ENCODE data around the gene UNC5CL.
"Not testable (repeated sequence)": the region's sequence is repeated elsewhere in the genome, so short reads cannot be mapped to it uniquely, and the experiment has no call there.

UNC5CL gene

DNA sequence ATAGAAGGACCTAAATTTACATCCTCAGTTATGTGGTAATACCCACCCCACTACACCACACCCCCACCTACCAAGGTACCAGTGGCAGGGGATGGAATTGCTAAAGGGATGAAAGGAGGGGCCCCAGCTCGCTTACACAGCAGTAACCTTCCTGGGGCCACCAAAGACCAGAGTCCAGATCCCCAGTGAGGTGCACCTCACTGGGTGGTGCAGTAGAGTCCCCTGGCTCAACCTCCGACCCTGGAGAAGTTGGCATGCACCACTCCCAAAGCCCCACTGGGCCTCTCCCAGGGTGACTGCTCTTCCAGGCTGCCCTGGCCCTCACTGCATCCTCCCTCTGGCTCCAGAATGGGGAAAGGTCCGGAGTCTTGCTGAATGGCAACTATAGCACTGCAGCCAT lies 816 bp downstream of the UNC5CL start:
- no peak for DNase-seq

DNA sequence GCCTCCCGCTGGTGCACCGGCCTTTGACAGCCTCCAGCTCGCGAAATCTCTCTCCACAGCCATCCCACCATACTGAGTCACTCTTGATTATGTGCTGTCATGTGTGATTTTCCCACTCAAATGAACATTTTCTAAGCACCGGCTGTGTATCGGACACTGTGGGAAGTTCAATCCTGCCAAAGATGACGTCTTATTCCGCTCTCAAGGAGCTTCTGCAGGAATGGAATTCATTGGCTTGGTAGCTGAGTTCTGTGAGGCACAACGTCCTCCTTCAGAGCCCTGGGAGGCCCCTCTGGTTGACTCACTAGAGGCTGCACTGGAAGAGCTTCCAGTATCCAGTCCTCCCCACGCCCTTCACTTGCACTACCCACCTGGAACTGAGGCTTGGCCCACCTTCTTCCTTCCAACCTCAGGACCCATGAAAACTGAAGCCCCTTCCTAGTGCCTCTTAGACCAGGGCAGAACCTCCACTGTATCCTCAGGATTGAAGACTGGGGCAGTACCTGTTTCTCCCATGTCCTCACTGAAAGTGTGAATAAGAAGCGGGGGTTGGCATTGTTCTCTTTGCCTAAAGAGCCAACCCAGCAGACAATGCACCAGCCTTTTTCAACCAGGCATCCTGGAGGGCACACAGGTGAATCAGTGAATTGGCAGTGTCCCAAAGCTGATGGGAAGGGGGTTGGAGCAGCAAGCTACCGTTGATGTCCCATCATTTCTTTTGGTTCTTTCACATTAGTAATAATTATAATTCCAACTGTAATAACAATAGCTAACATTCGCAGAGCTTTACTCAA lies 1.7 kb downstream of the UNC5CL start:
- DNase-seq: no peak

DNA sequence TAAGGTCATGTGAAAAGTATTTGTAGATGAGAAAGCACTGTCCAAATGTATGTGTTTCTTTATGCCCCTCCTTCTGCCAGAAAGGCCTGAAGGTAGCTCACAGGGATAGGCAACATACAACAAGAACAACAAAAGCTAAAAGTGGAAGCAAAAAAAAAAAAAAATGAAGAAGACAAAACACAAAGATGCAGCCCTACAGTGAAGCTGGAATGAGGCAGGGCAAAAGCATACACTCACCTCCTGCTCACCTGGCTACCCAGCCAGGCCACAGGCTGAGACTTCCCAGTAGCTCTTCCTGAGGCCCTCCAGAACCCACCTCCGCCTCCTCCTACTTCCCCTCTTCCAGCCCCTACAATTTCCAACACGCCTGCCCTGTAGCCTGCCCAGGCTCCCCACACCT lies 2.4 kb downstream of the UNC5CL start:
- no peak for DNase-seq

DNA sequence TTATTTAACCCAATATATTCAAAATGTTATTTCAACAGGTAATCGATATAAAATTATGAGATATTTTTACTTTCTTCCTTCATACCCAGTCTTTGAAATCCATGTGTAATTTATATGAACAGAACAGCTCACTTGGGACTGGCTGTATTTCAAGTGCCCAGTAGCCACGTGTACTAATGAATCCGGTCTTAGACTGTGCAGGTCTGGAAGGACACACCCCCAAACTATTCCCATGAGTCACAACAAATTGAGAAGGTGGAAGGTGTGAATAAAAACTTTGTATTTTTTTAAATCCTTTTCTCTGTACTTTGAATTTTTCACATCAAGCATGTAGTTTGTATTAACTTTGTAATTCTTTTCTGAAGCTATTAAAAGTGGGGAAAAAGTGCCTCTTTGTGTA lies 2.8 kb downstream of the UNC5CL start:
- no peak for DNase-seq

DNA sequence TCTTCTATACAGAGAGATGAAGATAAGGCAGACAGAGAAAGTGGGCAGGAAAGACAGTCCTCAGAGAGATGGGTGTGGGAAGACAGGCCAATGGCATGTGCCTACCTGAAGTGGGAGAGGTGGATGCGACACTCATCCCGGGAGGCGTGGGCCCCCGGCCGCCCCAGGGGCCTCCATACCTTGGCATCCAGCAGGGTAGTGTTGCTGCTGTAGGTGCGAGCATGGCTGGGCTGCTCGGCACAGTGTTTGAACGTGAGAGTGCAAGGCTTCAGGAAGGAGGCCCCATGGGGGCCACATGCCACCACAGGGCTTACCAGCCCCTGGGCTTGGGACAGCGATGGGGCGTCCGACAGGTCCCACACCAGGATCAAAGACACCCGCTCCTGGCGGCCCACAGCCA lies 5.2 kb downstream of the UNC5CL start:
- DNase-seq: no peak

DNA sequence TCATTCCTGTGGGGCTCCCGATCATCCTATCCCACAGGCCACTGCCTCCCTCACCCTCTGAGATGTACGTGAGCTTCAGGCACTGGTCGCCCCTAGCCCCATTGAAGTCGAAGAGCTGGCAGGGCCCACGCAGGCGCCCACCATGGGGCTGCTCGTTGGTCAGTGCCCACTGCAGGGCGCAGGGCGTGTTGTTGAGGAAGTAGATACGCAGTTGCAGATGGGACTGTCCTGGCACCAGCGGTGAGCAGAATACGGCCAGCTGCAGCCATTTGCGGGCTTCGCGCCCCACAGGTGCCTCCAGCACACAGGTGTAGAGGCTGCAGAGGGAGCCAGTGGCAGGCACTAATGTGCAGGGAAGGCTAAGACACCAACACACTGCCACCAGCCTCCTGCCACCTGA lies 6.2 kb downstream of the UNC5CL start:
- DNase-seq: no peak

DNA sequence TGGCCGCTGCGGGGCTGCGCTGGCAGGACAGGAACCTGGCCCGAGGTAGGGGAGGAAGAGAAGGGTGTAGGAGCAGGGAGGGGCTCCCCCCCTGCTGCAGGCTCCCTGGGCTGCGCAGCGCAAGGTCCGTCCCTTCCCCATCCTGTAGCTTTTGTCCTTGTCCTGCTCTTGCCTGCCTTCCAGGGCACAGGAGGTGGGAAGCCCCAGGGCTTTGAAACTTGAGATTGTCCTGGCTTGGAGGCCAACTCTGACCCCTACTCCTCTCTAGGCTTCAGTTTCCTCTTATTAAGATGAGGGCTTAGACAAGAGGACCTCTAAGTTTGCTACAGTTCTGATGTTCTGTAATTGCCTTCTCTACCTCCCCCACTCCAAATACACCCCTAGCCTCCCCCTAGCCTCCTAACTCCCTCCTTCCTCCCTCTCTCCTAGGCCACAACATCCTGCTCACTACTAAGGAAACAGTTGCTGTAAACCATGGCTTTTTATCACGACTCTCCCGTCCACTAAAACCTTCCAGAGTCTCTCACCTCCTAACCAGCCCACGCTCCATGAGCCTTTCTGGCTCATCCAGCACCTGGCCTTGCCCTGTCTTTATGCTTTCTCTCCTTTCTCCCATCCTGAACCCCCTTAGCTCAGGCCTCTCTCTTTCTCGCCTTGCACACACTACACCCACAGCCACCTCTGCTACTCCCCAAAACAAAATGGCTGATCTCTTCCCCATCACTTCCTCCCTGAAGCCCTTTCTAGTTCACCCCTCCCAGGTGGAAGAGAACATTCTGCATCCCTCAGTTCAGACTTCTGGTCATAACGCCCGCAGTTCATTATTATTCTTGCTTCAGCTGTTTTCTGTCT lies 10.2 kb downstream of the UNC5CL start:
- no peak for DNase-seq

DNA sequence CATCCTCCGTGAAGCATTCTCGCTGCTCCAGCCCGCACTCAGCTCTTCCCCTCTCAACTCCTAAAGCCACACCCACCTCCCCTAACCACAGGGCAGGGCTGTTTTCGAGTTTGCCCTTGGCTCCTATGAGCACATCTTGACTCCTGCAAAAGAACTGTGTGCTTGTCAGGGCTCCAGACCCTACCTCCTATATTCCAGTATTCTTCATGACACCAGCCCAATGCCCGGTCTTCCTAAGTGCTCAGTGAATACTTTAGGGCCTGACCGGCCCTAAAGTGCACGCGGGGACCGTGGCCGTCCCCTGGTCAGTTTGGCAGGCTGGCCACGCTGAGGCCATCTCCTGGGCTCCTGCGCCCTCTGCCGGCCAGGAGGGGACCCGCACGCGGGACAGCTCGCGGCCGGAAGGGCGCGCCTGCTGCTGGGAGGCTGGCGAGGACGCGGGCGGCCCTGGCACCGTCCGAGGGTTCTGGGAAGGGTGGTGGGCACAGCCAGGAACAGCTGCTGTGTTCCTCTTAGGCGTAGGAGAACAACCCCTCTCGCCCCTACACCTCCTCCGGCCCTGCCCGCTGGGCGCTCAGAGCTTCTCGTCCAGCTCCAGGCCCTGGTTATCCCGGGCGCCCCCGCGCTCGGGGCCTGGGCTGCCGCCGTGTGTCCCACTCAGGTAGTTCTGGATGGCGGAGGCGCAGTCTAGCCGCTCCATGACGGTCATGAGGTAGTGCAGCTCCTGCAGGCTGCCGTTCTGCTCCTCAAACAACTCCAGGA lies 11.0 kb downstream of the UNC5CL start:
- peak; percentile 46 to 76 for DNase-seq

DNA sequence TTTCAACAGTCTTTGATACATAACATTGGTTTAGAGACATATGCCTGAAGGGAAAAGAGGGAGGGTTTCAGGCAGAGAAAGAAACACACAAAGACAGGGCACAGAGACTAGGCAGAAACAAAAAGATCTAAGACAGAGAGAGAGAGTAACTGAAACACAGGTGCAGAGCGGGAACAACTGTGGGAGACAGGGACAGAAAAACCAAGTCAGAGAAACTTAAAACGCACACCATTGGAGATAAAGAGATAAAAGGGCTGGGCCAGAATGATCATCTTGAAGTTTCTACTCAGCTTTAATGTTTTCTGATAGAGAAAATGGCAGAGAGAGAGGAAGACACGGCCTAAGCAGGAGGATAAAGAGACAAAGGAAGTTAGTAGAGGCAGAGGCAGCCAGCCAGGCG lies 11.8 kb downstream of the UNC5CL start:
- DNase-seq: no peak

DNA sequence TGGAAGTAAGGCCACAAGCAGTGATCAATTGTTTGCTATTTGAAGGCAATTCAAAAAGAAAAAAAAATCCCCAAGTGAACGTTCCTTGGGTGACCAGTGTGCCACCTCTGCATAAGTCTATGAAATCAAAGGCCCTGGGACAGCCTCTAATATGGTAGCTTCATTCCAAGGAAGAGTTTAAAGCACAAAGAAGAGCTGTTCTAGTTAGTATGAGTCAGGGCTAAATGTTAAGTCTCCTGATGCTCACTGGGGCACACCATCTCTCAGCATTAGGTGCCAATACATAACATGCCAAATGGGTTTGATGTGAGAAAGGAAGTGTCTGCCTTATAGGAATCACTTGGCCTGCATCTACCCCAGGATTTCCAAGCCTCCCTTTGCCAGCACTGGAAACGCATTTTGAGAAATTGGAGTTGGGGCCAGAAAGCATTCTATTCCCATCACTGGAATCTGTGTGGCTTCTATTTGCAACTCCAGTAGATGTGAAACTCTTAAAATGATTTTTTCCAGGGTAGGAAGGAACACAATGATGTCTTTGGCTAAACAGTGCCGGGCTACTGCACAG lies 13.0 kb downstream of the UNC5CL start:
- no peak for DNase-seq

DNA sequence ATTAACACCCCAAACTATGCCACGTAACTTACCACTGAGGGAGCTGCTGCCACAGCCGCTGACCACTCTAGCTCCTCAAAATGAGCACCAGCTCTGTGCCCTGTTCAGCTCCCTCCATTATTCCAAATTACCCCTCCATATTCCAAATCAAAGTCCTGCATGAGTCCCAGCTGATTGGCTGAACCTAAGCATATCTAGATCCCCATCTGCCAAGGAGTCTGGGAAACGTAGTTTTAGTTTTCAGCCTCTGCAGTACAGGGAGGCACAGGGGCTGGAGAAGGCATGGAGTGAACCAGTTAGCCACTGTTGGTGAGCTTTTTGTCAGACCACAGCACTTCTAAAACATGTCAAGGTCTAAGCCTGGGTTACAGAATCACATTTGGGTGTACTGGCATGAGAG lies 15.9 kb downstream of the UNC5CL start:
- DNase-seq: no peak

DNA sequence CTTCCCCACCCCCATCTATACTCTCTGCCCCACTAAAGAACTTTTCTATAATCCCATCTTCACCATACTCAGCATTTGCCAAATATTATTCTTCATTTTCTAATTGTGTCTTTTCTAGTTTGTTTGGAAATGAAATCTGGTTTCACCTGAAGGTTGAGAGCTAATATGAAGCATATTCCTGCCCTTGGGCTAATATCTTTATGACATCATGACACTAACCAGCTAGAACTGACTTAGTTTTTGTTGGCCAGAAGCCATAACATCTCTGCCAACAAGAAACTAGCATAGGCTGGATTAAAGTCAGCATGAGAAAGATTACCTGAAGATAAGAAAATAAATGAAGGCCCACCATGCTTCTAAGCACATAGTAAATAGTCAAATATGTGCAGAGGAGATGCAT lies 16.7 kb downstream of the UNC5CL start:
- DNase-seq: no peak

DNA sequence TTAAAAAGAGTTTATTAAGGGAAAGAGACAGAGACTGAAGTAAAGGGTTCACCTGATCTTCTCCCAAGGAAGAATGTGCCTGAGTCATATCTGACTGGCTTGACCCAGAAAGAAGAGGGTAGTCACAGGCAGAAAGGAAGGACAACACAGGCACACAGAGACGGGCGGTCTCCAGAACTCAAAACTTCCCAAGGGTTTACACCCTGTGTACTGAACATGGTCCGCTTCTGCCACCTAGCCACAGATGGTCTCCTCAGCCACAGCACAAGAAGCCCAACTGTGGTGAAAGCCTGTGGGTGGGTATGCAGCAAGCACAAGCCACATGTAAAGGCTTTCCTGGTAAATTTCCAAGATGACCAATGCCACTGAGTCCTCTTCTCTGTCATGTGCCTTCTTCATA lies 17.2 kb downstream of the UNC5CL start:
- DNase-seq: no peak

DNA sequence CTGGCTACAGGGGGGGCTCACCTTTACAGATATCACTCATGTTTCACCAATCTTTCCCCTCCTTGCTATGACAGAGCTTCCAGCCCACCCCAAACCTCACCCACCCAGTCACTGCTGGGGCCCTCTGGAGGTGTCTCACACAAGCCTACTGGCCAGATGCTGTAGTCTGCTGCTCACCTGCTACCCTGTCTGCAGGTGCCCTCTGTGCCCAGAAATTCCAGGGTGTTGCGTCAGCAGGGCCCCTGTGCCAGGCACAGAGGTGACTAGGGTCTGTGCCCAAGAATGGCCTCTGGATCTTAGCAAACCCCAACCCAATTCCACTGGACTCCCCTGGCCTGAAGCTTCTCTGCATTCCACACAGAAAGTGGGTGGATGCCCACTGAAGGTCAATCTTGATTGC lies 21.4 kb downstream of the UNC5CL start:
- no peak for DNase-seq

DNA sequence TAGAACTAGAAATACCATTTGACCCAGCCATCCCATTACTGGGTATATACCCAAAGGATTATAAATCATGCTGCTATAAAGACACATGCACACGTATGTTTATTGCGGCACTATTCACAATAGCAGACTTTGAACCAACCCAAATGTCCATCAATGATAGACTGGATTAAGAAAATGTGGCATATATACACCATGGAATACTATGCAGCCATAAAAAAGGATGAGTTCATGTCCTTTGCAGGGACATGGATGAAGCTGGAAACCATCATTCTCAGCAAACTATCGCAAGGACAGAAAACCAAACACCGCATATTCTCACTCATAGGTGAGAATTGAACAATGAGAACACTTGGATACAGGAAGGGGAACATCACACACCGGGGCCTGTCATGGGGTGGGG lies 23.2 kb downstream of the UNC5CL start:
- not testable (repeated sequence) for DNase-seq

DNA sequence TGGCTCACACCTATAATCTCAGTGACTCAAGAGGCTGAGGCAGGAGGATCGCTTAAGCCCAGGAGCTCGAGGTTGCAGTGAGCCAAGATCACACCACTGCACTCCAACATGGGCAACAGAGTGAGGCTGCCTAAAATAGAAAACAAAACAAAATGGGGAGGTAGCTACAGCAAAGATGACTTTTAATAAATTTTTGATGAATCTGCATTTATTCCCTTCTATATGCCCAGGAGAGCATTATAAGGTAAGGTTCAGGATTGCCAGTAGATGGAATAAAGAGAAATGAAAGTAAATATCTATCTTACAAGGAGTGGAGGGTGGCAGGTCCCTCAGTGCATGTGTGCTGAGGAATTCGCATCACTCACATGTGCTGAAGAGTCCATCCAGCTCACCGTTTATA lies 24.2 kb downstream of the UNC5CL start:
- DNase-seq: no peak

DNA sequence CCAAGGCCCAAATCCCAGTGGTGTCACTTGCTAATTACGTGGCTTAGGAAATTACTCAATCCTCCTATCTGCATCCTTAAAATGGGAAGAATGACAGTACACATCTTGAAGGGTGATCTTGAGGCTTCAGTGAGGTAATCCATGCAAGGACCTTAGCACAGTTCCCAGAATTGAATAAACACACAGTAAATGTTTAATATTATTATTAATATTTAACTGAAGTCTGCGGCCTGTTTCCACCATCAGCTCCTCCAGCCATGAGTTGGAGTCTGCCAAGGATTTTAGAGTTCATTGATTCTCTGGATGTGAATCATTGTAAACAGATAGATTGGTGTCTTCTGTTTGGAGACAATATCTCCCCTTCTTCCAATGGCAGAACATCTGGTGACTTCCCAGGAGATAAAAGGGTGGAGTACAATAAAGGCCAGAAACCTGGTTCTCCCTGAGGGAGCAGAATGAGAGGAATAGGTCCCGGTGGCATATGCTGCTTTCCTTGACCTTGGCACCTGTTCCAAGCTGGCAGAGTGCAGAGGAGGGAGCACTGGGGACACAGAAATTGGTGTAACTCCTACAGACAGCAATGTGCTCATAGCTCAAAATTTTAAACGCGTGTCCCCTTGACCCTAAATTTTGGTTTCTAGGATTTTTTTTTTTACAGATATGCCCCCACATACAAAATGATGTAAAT lies 25.4 kb downstream of the UNC5CL start:
- no peak for DNase-seq

DNA sequence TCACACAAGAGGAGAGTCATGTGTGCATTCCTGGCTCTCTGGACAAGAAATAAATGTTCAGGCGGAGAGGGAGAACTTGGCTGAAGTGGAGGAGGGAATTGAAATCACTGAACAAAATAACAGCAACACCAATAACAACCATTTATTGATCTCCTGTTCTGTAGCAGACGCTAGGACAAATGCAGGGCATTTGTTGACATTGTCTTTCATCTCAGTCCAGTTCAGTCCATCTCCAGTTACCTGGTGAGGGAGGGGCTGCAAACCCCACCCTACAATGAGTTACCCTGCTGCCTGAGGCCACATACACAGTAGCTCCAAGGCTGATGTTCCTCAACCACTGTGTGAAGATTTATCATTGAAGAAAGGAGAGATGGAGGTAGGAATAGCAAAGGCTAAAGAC lies 27.3 kb downstream of the UNC5CL start:
- no peak for DNase-seq

DNA sequence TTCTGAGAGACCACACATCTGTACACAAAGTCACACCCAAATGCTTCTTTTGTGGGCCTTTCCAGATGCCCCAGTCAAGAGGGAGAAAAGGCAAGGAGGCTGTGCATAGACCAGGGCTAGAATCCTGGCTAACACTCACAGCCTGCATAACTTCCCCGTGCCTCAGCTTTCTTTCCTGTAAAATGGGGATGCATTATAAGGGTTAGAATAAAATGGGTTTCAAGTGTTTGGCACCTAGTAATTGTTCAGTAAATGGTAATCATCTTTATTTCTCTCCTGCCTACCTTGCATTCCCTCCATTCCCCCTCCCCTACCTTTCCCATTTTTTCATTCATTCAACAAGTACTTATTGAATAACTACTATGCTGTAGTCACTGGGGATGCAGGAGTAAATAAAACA lies 29.4 kb downstream of the UNC5CL start:
- DNase-seq: no peak

DNA sequence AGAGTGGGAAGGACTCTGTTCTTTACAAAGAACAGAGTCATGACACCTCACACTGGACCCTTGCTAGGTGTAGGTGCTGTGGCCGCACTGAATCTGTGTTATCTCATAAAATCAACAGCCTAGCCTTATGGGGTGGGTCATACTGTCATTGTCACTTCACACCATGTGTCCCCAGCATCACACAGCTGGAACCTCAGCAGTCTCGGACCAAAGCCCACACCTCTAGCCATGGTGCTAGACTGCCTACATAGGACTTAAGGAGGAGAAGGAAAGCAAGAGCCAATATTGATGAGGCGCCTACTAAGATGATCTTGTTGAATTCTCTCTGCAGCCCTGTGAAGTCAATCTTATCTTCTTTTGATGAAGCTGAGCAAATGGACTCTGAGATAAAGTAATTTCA lies 31.0 kb downstream of the UNC5CL start:
- DNase-seq: no peak

DNA sequence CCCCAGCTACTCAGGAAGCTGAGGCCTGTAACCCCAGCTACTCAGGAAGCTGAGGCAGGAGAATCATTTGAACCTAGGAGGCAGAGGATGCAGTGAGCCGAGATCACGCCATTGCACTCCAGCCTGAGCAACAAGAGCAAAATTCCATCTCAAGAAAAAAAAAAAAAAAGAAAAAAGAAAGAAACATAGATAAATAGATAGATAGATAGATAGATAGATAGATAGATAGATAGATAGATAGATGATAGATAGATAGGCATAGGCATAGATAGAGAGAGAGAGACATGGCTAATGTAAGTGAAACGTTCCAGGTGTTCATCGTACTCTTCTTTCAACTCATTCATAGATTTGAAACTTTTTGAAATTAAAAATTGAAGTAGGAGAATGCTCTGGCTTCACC lies 32.0 kb downstream of the UNC5CL start:
- not testable (repeated sequence) for DNase-seq

DNA sequence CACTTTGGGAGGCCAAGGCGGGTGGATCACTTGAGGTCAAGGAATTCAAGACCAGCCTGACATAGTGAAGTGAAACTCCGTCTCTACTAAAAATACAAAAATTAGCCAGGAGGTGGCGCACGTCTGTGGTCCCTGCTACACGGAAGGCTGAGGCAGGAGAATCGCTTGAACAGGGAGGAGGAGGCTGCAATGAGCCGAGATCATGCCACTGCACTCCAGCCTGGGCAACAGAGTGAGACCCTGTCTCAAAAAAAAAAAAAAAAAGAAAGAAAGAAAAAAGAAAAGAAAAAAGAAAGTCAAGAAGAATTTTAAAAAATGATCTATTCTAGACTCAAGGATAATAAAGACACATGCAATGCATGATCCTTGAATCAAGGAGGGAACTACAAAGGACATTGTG lies 32.8 kb downstream of the UNC5CL start:
- peak; percentile 28 to 43 for DNase-seq

DNA sequence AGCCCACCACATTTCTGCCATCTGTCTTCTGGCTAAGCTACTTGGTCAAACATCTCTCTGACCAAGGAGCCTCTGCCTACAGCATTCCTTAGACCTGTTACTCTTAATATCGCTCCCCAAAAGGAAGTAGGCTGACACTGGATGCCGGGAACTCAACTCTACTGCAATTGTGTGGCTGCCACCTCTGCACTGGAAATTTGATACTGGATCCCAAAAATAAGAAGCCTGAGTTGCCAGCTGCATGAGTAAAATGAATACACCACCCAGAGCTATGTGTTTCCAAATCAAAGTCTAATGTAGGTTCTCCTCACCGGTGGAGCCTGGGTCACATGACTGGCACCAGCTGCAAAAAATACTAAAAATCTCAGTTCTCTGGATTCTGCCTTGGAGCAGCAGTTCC lies 36.9 kb downstream of the UNC5CL start:
- no peak for DNase-seq

All from stimulated activated CD4-positive, alpha-beta T cell treated with anti-CD3 and anti-CD28 coated beads, Interleukin-4, amount 100 ng/mL, for 4 hours (primary cell).